OCI-LY1 (cell line): Measurements from ENCODE around the gene IFIT3.
"Not testable (repeated sequence)": the region's sequence is repeated elsewhere in the genome, so short reads cannot be mapped to it uniquely, and the experiment has no call there.

ENCODE experiments used
- H2AFZ ChIP-seq: fragments of 200-600 bp; sonication (generic), shearing (Covaris generic); 2 replicates; pipeline ENCODE4 v1.6.0; 2014; ENCODE audit warnings: antibody characterized with exemption, mild to moderate bottlenecking, low read length
- H3F3A ChIP-seq: fragments of 200-600 bp; sonication (generic), shearing (Covaris generic); 2 replicates; pipeline ENCODE4 v1.6.0; 2014; ENCODE audit warnings: mild to moderate bottlenecking, antibody characterized with exemption, low read length, moderate library complexity; ENCODE audit not compliant: insufficient read depth
- H3K27ac ChIP-seq: fragments of 200-600 bp; sonication (generic); 2 replicates; pipeline ENCODE4 v1.5.1; 2014; ENCODE audit warnings: low read length, mixed run types, mild to moderate bottlenecking, low read depth; ENCODE audit not compliant: poor library complexity, severe bottlenecking
- H3K27me3 ChIP-seq: fragments of 200-600 bp; sonication (generic); 2 replicates; pipeline ENCODE4 v1.6.0; 2014; ENCODE audit warnings: antibody characterized with exemption, mild to moderate bottlenecking, low read length, moderate library complexity; ENCODE audit not compliant: insufficient read depth
- H3K36me3 ChIP-seq: fragments of 200-600 bp; sonication (generic); 2 replicates; pipeline ENCODE4 v1.6.1; 2014; ENCODE audit warnings: mild to moderate bottlenecking, antibody characterized with exemption, low read length, moderate library complexity, mixed read lengths; ENCODE audit not compliant: insufficient read depth
- H3K4me1 ChIP-seq: fragments of 200-600 bp; sonication (generic); 2 replicates; pipeline ENCODE4 v1.5.1; 2014; ENCODE audit warnings: mild to moderate bottlenecking, low read length, moderate library complexity; ENCODE audit not compliant: insufficient read depth, severe bottlenecking
- H3K4me2 ChIP-seq: fragments of 200-600 bp; sonication (generic), shearing (Covaris generic); 2 replicates; pipeline ENCODE4 v1.6.1; 2014; ENCODE audit warnings: low read length
- H3K4me3 ChIP-seq: fragments of 200-600 bp; sonication (generic); 2 replicates; pipeline ENCODE4 v1.5.1; 2014; ENCODE audit warnings: low read length, low read depth, mild to moderate bottlenecking, mixed read lengths; ENCODE audit not compliant: poor library complexity, severe bottlenecking
- H3K79me2 ChIP-seq: fragments of 200-600 bp; shearing (Covaris generic); 2 replicates; pipeline ENCODE4 v1.6.1; 2016; ENCODE audit warnings: mixed run types, low read length, mixed read lengths; ENCODE audit not compliant: insufficient read depth
- H3K9ac ChIP-seq: fragments of 200-600 bp; sonication (generic), shearing (Covaris generic); 2 replicates; pipeline ENCODE4 v1.6.1; 2014; ENCODE audit warnings: mild to moderate bottlenecking, low read length, mixed read lengths
- H3K9me2 ChIP-seq: fragments of 200-600 bp; sonication (generic), shearing (Covaris generic); 2 replicates; pipeline ENCODE4 v1.6.1; 2014; ENCODE audit warnings: low read depth, mild to moderate bottlenecking, low read length, mixed read lengths
- H3K9me3 ChIP-seq: fragments of 200-600 bp; shearing (Covaris generic); 2 replicates; pipeline ENCODE4 v1.6.1; 2014; ENCODE audit warnings: low read length, mixed read lengths
- H4K20me1 ChIP-seq: fragments of 200-600 bp; sonication (generic), shearing (Covaris generic); 2 replicates; pipeline ENCODE4 v1.6.0; 2016; ENCODE audit warnings: mild to moderate bottlenecking, low read length; ENCODE audit not compliant: insufficient read depth
- CTCF ChIP-seq: fragments of 200-600 bp; sonication (generic), shearing (Covaris generic); IDR thresholded peaks from 2 replicates; pipeline ENCODE4 v1.5.1; 2017; ENCODE audit warnings: mild to moderate bottlenecking, antibody characterized with exemption, low read length, moderate library complexity, mixed read lengths
- EZH2 ChIP-seq: fragments of 200-600 bp; sonication (generic), shearing (Covaris generic); IDR thresholded peaks from 2 replicates; pipeline ENCODE4 v1.8.0; 2017; ENCODE audit warnings: borderline replicate concordance, mixed run types, mild to moderate bottlenecking, antibody characterized with exemption, low read length, moderate library complexity, mixed read lengths

IFIT3 gene

GRCh38 chr10:89314676-89315075 lies 13.1 kb upstream of the IFIT3 start:
- H3K9me2 ChIP-seq: no peaks in the 10 kb centered on the region

GRCh38 chr10:89318047-89318446 lies 9.8 kb upstream of the IFIT3 start:
- H3K9ac ChIP-seq, H3K4me3 ChIP-seq, H3K4me1 ChIP-seq, H3K27ac ChIP-seq, H3K79me2 ChIP-seq, H3K27me3 ChIP-seq, H3K9me3 ChIP-seq, H3F3A ChIP-seq, H3K4me2 ChIP-seq, H4K20me1 ChIP-seq, H3K9me2 ChIP-seq, H3K36me3 ChIP-seq, H2AFZ ChIP-seq: not testable (repeated sequence)

More at GRCh38 chr10:89314676-89315075, 13.1 kb upstream of the IFIT3 start:
- Histone ChIP-seq H3K27ac (no peak overlapping the region), H4K20me1 (no peaks in the 10 kb centered on the region), H3K4me1 (no peaks in the 10 kb centered on the region), H3K27me3 (no peaks in the 10 kb centered on the region), H3K4me3 (no peak overlapping the region), H3K36me3 (no peaks in the 10 kb centered on the region), H3K9me3 (no peaks in the 10 kb centered on the region), H3K4me2 (no peak overlapping the region), H2AFZ (no peak overlapping the region), H3K9ac (no peak overlapping the region), H3F3A (no peaks in the 10 kb centered on the region), H3K79me2 (no peaks in the 10 kb centered on the region)
- no peak for TF ChIP-seq CTCF
- TF ChIP-seq EZH2: no peak

- H3K36me3 ChIP-seq, H3K4me3 ChIP-seq, H4K20me1 ChIP-seq, H3K9ac ChIP-seq, H3K4me2 ChIP-seq, H3K27ac ChIP-seq, H3K9me3 ChIP-seq, H3K4me1 ChIP-seq, H2AFZ ChIP-seq, H3K27me3 ChIP-seq, H3F3A ChIP-seq, H3K9me2 ChIP-seq, H3K79me2 ChIP-seq: not testable (repeated sequence)
Measured at GRCh38 chr10:89325081-89325480, 2.7 kb upstream of the IFIT3 start.

GRCh38 chr10:89325856-89326255 lies 1.9 kb upstream of the IFIT3 start:
- not testable (repeated sequence) for H3K9me3 ChIP-seq, H3K27me3 ChIP-seq, H3K9me2 ChIP-seq, H3F3A ChIP-seq, H3K4me3 ChIP-seq, H4K20me1 ChIP-seq, H3K4me2 ChIP-seq, H3K36me3 ChIP-seq, H3K4me1 ChIP-seq, H2AFZ ChIP-seq, H3K27ac ChIP-seq, H3K79me2 ChIP-seq, H3K9ac ChIP-seq

DNA sequence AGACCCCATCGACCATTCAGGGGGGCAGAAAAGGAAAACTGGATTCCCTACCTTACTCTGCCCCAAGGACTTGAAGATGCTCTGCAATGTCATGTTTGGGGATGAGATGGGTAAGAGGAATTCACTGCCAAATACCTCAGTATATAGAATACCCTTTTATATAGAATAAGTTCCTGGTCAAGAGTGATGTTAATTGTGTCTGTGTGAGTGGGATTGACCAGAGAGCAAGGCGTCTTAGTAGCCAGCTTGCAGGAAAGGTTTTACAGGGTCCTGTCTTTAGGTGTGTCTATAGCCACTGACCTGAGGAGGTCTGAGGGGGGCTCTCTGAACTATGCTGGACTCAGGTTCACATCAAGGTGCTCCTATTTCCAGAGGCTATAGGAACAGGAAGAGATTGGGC lies 1.4 kb downstream of the IFIT3 start:
- Histone ChIP-seq H3K79me2 (no peaks in the 10 kb centered on the region), H3K36me3 (no peaks in the 10 kb centered on the region), H3K27me3 (no peaks in the 10 kb centered on the region), H3K9ac (no peak overlapping the region), H3K4me1 (no peaks in the 10 kb centered on the region), H4K20me1 (no peaks in the 10 kb centered on the region), H3K9me3 (no peaks in the 10 kb centered on the region), H3K27ac (no peak overlapping the region), H3K4me2 (no peak overlapping the region), H2AFZ (no peak overlapping the region), H3F3A (no peaks in the 10 kb centered on the region), H3K9me2 (no peaks in the 10 kb centered on the region), H3K4me3 (no peak overlapping the region)
- TF ChIP-seq CTCF (no peak), EZH2 (no peak)

GRCh38 chr10:89330014-89330413 lies 2.2 kb downstream of the IFIT3 start:
- H3K4me1 ChIP-seq, H4K20me1 ChIP-seq, H3K27ac ChIP-seq, H3K36me3 ChIP-seq, H3K9ac ChIP-seq, H3F3A ChIP-seq, H3K9me2 ChIP-seq, H3K27me3 ChIP-seq, H3K79me2 ChIP-seq, H2AFZ ChIP-seq, H3K9me3 ChIP-seq, H3K4me2 ChIP-seq, H3K4me3 ChIP-seq: not testable (repeated sequence)
